Trophoblast cell (in vitro differentiated cells and primary cell): Measurements from ENCODE around the gene NFIB.

Source experiments
- DNase-seq, 2 donors: peaks; one replicate each; pipeline ENCODE4 v3.0.0-alpha.2; 2016
- H2AFZ ChIP-seq: 2 replicates; pipeline ENCODE4 v1.6.1; 2013; ENCODE audit warnings: low read length, moderate library complexity, mild to moderate bottlenecking; ENCODE audit not compliant: insufficient read depth, poor library complexity
- H2AK5ac ChIP-seq: 2 replicates; pipeline ENCODE4 v1.6.1; 2013; ENCODE audit warnings: mild to moderate bottlenecking, low read length
- H2BK120ac ChIP-seq: 2 replicates; pipeline ENCODE4 v1.6.1; 2013; ENCODE audit warnings: low read length, mild to moderate bottlenecking, moderate library complexity; ENCODE audit not compliant: insufficient read depth, poor library complexity
- H2BK12ac ChIP-seq: 2 replicates; pipeline ENCODE4 v1.6.1; 2013; ENCODE audit warnings: mild to moderate bottlenecking, low read length, moderate library complexity
- H2BK5ac ChIP-seq: 2 replicates; pipeline ENCODE4 v1.6.1; 2013; ENCODE audit warnings: low read length, low read depth, moderate library complexity, mild to moderate bottlenecking; ENCODE audit not compliant: poor library complexity
- H3K14ac ChIP-seq: 2 replicates; pipeline ENCODE4 v1.6.1; 2013; ENCODE audit warnings: mild to moderate bottlenecking, low read length
- H3K18ac ChIP-seq: 2 replicates; pipeline ENCODE4 v1.6.1; 2013; ENCODE audit warnings: mild to moderate bottlenecking, low read length
- H3K23ac ChIP-seq: 2 replicates; pipeline ENCODE4 v1.6.1; 2013; ENCODE audit warnings: low read length
- H3K27ac ChIP-seq: 2 replicates; pipeline ENCODE4 v1.5.1; 2013; ENCODE audit warnings: low read depth, mild to moderate bottlenecking, inconsistent platforms, low read length, moderate library complexity
- H3K27me3 ChIP-seq: 2 replicates; pipeline ENCODE4 v1.6.1; 2013; ENCODE audit warnings: inconsistent platforms, mild to moderate bottlenecking, low read length, moderate library complexity; ENCODE audit not compliant: insufficient read depth
- H3K36me3 ChIP-seq, 2 experiments: 1 replicate in 1 of 2; 2 replicates in 1 of 2; pipeline ENCODE4 v1.6.1; 2013; ENCODE audit warnings: low read length in 2 of 2, mild to moderate bottlenecking in 2 of 2, moderate library complexity in 1 of 2; ENCODE audit not compliant: insufficient read depth in 2 of 2, control insufficient read depth in 1 of 2
- H3K4ac ChIP-seq: 2 replicates; pipeline ENCODE4 v1.6.1; 2013; ENCODE audit warnings: low read depth, mild to moderate bottlenecking, low read length, moderate library complexity
- H3K4me1 ChIP-seq, 2 experiments: 1 replicate in 1 of 2; 2 replicates in 1 of 2; pipeline ENCODE4 v1.6.1; 2013; ENCODE audit warnings: low read length in 2 of 2, mild to moderate bottlenecking in 2 of 2, moderate library complexity in 1 of 2; ENCODE audit not compliant: insufficient read depth in 2 of 2, control insufficient read depth in 1 of 2
- H3K4me2 ChIP-seq: 2 replicates; pipeline ENCODE4 v1.6.1; 2013; ENCODE audit warnings: inconsistent platforms, mild to moderate bottlenecking, low read length, moderate library complexity
- H3K4me3 ChIP-seq: 2 replicates; pipeline ENCODE4 v1.5.1; 2013; ENCODE audit warnings: mild to moderate bottlenecking, low read depth, low read length, inconsistent platforms
- H3K79me1 ChIP-seq: one replicate; pipeline ENCODE4 v1.6.1; 2013; ENCODE audit warnings: low read length
- H3K79me2 ChIP-seq: 2 replicates; pipeline ENCODE4 v1.6.1; 2013; ENCODE audit warnings: low read length, mild to moderate bottlenecking; ENCODE audit not compliant: control insufficient read depth, insufficient read depth, poor library complexity
- H3K9ac ChIP-seq: 2 replicates; pipeline ENCODE4 v1.6.1; 2013; ENCODE audit warnings: mild to moderate bottlenecking, low read length
- H3K9me3 ChIP-seq: 2 replicates; pipeline ENCODE4 v1.6.1; 2013; ENCODE audit warnings: low read depth, mild to moderate bottlenecking, control low read depth, inconsistent platforms, low read length; ENCODE audit not compliant: insufficient read depth
- H4K12ac ChIP-seq: 2 replicates; pipeline ENCODE4 v1.6.1; 2013; ENCODE audit warnings: low read depth, mild to moderate bottlenecking, low read length, moderate library complexity
- H4K8ac ChIP-seq: 2 replicates; pipeline ENCODE4 v1.6.1; 2013; ENCODE audit warnings: low read depth, mild to moderate bottlenecking, low read length, moderate library complexity
- H4K91ac ChIP-seq: one replicate; pipeline ENCODE4 v1.6.1; 2013; ENCODE audit warnings: low read depth, mild to moderate bottlenecking, low read length, moderate library complexity
- WGBS: extraction: QIAGEN DNeasy Blood & Tissue Kit; methylation state at CpG from one replicate; pipeline ENCODE4 v1.1.7; 2013; ENCODE audit warnings: missing lambda C conversion rate; ENCODE audit not compliant: insufficient read length, insufficient coverage; ENCODE audit errors: extremely low coverage; 5-methylcytosine and 5-hydroxymethylcytosine counted together

The NFIB gene

GRCh38 chr9:14308853-14309145 lies 5.1 kb downstream of the NFIB start:
- no CpG with 5 or more reads among the region's 6 CpGs for WGBS
- H2BK12ac ChIP-seq = no peak overlapping the region
- H3K9me3 ChIP-seq = no peaks in the 10 kb centered on the region
- no peak overlapping the region for H2AK5ac ChIP-seq
- H3K9ac ChIP-seq = no peak overlapping the region
- H3K4me3 ChIP-seq = no peak overlapping the region
- no peak overlapping the region for H4K8ac ChIP-seq
- H2AFZ ChIP-seq = no peak overlapping the region
- H3K14ac ChIP-seq = no peak overlapping the region
- peaks cover 0 to 3% of the 10 kb centered on the region in 2 experiments for H3K36me3 ChIP-seq
- H3K4me1 ChIP-seq = peaks cover 0 to 3% of the 10 kb centered on the region in 2 experiments
- no peak overlapping the region for H4K12ac ChIP-seq
- H2BK5ac ChIP-seq = no peak overlapping the region
- H3K79me2 ChIP-seq = no peaks in the 10 kb centered on the region
- no peak overlapping the region for H2BK120ac ChIP-seq
- H3K4me2 ChIP-seq = no peak overlapping the region
- DNase-seq = no peak
- H3K4ac ChIP-seq = no peak overlapping the region
- H3K27ac ChIP-seq = no peak overlapping the region
- H3K27me3 ChIP-seq = peaks cover 4% of the 10 kb centered on the region
- H3K18ac ChIP-seq = no peak overlapping the region
- no peak overlapping the region for H3K23ac ChIP-seq
- H4K91ac ChIP-seq = no peak overlapping the region
- H3K79me1 ChIP-seq = peaks cover 4% of the 10 kb centered on the region

- Histone ChIP-seq H3K27me3 (peaks cover 4% of the 10 kb centered on the region), H3K36me3 (peaks cover 0 to 3% of the 10 kb centered on the region in 2 experiments), H2AK5ac (no peak overlapping the region), H2BK12ac (no peak overlapping the region), H2BK120ac (no peak overlapping the region), H3K79me1 (peaks cover 4% of the 10 kb centered on the region), H3K14ac (no peak overlapping the region), H3K23ac (no peak overlapping the region), H3K9me3 (no peaks in the 10 kb centered on the region), H3K9ac (no peak overlapping the region), H3K79me2 (no peaks in the 10 kb centered on the region), H2AFZ (no peak overlapping the region), H3K4me1 (peaks cover 0 to 3% of the 10 kb centered on the region in 2 experiments), H3K4ac (no peak overlapping the region), H3K18ac (no peak overlapping the region), H4K91ac (no peak overlapping the region), H3K4me3 (no peak overlapping the region), H4K8ac (no peak overlapping the region), H3K4me2 (no peak overlapping the region), H4K12ac (no peak overlapping the region), H2BK5ac (no peak overlapping the region), H3K27ac (no peak overlapping the region)
- DNase-seq = peak in 1 of 2 donors; percentile 63
- no CpG with 5 or more reads among the region's 9 CpGs for WGBS
Measured at GRCh38 chr9:14307989-14308852, 5.7 kb downstream of the NFIB start.

DNA sequence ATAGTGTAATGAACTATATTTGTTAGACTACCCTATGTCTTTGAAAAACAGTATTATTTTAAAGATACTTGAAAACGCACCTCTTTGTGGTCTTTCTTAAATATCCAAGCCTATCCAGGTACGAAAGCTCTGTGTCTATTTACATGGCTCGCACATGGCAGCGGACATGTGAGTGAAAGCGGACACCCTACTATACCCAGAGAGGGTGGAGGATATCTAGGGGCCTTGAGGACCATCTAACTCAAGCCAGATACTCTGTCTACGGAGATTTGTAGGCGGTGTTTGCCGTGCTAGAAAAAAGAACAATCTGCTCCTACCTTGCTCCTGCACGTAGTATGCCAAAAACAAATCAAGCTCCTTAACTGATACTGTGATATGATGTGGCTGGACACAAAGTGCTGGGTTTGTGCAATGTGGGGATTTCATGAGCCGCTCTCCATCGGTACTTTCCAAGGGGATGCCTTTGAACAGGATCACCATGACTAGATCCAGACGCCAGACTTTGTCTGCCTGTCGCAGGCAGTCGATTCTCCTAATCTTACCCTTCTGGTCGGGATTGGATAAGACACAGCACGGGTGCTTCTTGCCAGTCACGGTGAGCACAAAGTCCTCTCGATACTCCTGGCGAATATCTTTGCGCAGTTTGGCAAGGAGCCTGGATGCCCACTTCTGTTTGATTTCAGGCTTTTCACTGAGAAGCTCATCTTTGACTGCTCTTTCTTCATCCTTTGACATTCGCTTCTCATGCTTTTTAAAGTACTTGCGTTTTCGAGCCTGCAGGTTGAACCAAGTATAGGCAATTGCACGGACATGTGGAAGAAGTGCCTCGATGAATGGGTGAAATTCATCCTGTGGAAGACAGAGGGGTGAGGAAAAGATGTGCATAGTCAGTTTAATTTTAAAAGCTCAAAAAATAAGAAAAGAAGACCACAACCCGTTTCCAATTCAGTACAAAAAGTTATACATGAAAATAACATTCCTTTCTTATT lies 7.0 kb downstream of the NFIB start:
- Histone ChIP-seq H3K18ac (no peak overlapping the region), H3K23ac (no peak overlapping the region), H3K27ac (no peak overlapping the region), H3K79me2 (no peaks in the 10 kb centered on the region), H3K14ac (no peak overlapping the region), H2BK120ac (no peak overlapping the region), H3K79me1 (no peaks in the 10 kb centered on the region), H3K4ac (no peak overlapping the region), H3K9ac (no peak overlapping the region), H3K4me3 (no peak overlapping the region), H3K36me3 (peaks cover 0 to 3% of the 10 kb centered on the region in 2 experiments), H4K91ac (no peak overlapping the region), H4K8ac (no peak overlapping the region), H4K12ac (no peak overlapping the region), H2BK5ac (no peak overlapping the region), H2AFZ (no peak overlapping the region), H3K4me2 (no peak overlapping the region), H2BK12ac (no peak overlapping the region), H2AK5ac (no peak overlapping the region), H3K9me3 (no peaks in the 10 kb centered on the region), H3K27me3 (no peaks in the 10 kb centered on the region), H3K4me1 (no peaks in the 10 kb centered on the region)
- no peak for DNase-seq
- WGBS = no CpG with 5 or more reads among the region's 26 CpGs

DNA sequence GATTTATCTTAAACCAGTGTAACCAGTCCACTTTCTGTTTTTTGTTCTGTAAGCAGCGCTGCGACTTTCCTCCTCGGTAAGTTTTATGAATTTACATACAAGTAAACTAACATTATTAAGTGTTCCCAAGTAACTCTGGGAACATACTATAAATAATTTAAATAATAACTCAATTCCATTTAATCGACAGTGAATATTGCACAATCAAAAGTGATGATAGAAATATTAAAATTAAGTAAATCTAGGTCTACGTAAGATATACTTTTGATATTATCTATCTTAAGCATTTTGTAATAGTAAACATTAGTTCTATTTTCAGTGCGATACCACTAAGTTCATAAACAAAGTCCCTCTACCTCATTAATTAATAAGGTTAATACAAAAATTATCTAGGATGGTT lies 7.8 kb downstream of the NFIB start:
- Histone ChIP-seq H3K4ac (no peak overlapping the region), H2BK5ac (no peak overlapping the region), H2AFZ (no peak overlapping the region), H2BK12ac (no peak overlapping the region), H3K14ac (no peak overlapping the region), H2BK120ac (no peak overlapping the region), H3K9me3 (no peaks in the 10 kb centered on the region), H2AK5ac (no peak overlapping the region), H3K9ac (no peak overlapping the region), H3K27ac (no peak overlapping the region), H3K4me2 (no peak overlapping the region), H3K27me3 (no peaks in the 10 kb centered on the region), H3K79me1 (no peaks in the 10 kb centered on the region), H3K36me3 (peaks cover 0 to 3% of the 10 kb centered on the region in 2 experiments), H4K8ac (no peak overlapping the region), H3K4me3 (no peak overlapping the region), H3K79me2 (no peaks in the 10 kb centered on the region), H4K12ac (no peak overlapping the region), H3K18ac (no peak overlapping the region), H3K4me1 (no peaks in the 10 kb centered on the region), H4K91ac (no peak overlapping the region), H3K23ac (no peak overlapping the region)
- no CpG with 5 or more reads among the region's 6 CpGs for WGBS
- peak in 1 of 2 donors; percentile 69 for DNase-seq
